ENCODE results near the gene CNTNAP3B.
"Not testable (repeated sequence)": the region's sequence is repeated elsewhere in the genome, so short reads cannot be mapped to it uniquely, and the experiment has no call there.

CNTNAP3B gene

GRCh38 chr9:41977965-41978600 lies 151.1 kb downstream of the CNTNAP3B start:
- not testable (repeated sequence) for DNase-seq (ENCODE audit: low read depth in 2 of 2)

GRCh38 chr9:41974906-41975305 lies 154.3 kb downstream of the CNTNAP3B start:
- not testable (repeated sequence) for DNase-seq (ENCODE audit: low read depth in 2 of 2)

- DNase-seq (ENCODE audit: low read depth in 2 of 2) = not testable (repeated sequence)
Measured at GRCh38 chr9:41953007-41953406, 176.2 kb downstream of the CNTNAP3B start.

GRCh38 chr9:41941738-41942137 lies 187.5 kb downstream of the CNTNAP3B start:
- DNase-seq (ENCODE audit: low read depth in 2 of 2) = not testable (repeated sequence)

- DNase-seq (ENCODE audit: low read depth in 2 of 2) = not testable (repeated sequence)
Measured at GRCh38 chr9:41938143-41938542, 191.1 kb downstream of the CNTNAP3B start.

GRCh38 chr9:41935727-41936126 lies 193.5 kb downstream of the CNTNAP3B start:
- DNase-seq (ENCODE audit: low read depth in 2 of 2) = not testable (repeated sequence)

- DNase-seq (ENCODE audit: low read depth in 2 of 2) = not testable (repeated sequence)
Measured at GRCh38 chr9:41929172-41929571, 200.1 kb downstream of the CNTNAP3B start.

GRCh38 chr9:41917374-41917773 lies 211.9 kb downstream of the CNTNAP3B start:
- not testable (repeated sequence) for DNase-seq (ENCODE audit: low read depth in 2 of 2)

GRCh38 chr9:41905488-41905887 lies 223.7 kb downstream of the CNTNAP3B start:
- DNase-seq (ENCODE audit: low read depth in 2 of 2) = not testable (repeated sequence)

GRCh38 chr9:41902762-41903161 lies 226.5 kb downstream of the CNTNAP3B start:
- DNase-seq (ENCODE audit: low read depth in 2 of 2) = not testable (repeated sequence)

GRCh38 chr9:41898720-41899343 lies 230.4 kb downstream of the CNTNAP3B start:
- DNase-seq (ENCODE audit: low read depth in 2 of 2) = not testable (repeated sequence)

GRCh38 chr9:41874557-41874956 lies 254.7 kb downstream of the CNTNAP3B start:
- DNase-seq (ENCODE audit: low read depth in 2 of 2) = not testable (repeated sequence)

- DNase-seq (ENCODE audit: low read depth in 2 of 2) = not testable (repeated sequence)
Measured at GRCh38 chr9:41855422-41855821, 273.8 kb downstream of the CNTNAP3B start.

GRCh38 chr9:41851848-41852740 lies 277.1 kb downstream of the CNTNAP3B start:
- DNase-seq (ENCODE audit: low read depth in 2 of 2) = not testable (repeated sequence)

GRCh38 chr9:41847829-41848228 lies 281.4 kb downstream of the CNTNAP3B start:
- DNase-seq (ENCODE audit: low read depth in 2 of 2) = not testable (repeated sequence)

Measured in stimulated activated CD8-positive, alpha-beta memory T cell treated with anti-CD3 and anti-CD28 coated beads, Interleukin-2, amount 100 ng/mL, for 1 hour (primary cell).